ENCODE measurements around the gene UBE2E3.

DNA sequence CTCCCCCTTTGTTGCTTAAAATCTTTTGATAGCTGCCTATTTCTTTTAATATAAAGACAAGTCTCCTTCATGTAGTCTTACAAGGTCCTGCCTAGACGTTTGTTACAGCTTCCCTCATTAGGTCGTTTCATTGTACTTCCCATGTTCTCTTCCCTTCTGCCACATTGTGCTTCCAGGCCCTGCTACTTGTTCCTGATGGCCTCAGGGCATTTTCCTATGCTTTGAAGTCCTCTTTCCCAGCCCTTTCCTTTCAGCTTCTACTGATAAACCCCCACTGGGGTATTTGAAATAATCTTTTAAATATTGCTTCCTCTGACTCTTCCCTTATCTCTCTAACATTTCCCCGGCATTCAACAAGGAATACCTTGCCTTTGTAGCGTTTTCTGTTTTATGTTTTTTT lies 67.4 kb downstream of the UBE2E3 start:
- TF ChIP-seq, protein P1, sequence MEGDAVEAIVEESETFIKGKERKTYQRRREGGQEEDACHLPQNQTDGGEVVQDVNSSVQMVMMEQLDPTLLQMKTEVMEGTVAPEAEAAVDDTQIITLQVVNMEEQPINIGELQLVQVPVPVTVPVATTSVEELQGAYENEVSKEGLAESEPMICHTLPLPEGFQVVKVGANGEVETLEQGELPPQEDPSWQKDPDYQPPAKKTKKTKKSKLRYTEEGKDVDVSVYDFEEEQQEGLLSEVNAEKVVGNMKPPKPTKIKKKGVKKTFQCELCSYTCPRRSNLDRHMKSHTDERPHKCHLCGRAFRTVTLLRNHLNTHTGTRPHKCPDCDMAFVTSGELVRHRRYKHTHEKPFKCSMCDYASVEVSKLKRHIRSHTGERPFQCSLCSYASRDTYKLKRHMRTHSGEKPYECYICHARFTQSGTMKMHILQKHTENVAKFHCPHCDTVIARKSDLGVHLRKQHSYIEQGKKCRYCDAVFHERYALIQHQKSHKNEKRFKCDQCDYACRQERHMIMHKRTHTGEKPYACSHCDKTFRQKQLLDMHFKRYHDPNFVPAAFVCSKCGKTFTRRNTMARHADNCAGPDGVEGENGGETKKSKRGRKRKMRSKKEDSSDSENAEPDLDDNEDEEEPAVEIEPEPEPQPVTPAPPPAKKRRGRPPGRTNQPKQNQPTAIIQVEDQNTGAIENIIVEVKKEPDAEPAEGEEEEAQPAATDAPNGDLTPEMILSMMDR (IDR thresholded peaks at IDR 0.05): no peak
- TF ChIP-seq POLR2A (IDR thresholded peaks at IDR 0.05): no peak

All from lower leg skin (tissue), 3 donors.